IMR-90 (cell line): ENCODE measurements around the gene TSTD1. TPM values are rescaled to one million over a fixed set of nuclear protein-coding genes. Genes with fewer than 3 reads are reported as not detected.
A peak's percentile ranks its signal among the peaks of the same experiment; 100 is the strongest.

Experiments used
- ATAC-seq: fragments of 200-7000 bp; cut with Tn5 transposase; 2 replicates; pipeline ENCODE4 v1.9.1; 2020; ENCODE audit warnings: low read depth, mild to moderate bottlenecking, moderate library complexity
- BruUV-seq: library from RNA; stranded (reverse); fragments of 400-500 nt; replicated peaks from 2 replicates; lab custom pipeline; 2021; lab: Mats Ljungman, UMichigan
- CTCF ChIA-PET: fragments of 300-600 bp; formaldehyde crosslinking; extraction: SDS; loops from one replicate; lab custom pipeline; 2021; ENCODE audit warnings: antibody characterized with exemption; lab: Yijun Ruan, JAX
- POLR2A ChIA-PET: fragments of 300-600 bp; sonication (Branson Sonifier 250); formaldehyde crosslinking; loops from one replicate; lab custom pipeline; 2022; ENCODE audit warnings: antibody characterized with exemption; ENCODE audit not compliant: unreplicated experiment; lab: Charles Lee
- DNase-seq: peaks from one replicate; pipeline ENCODE4 v3.0.0; 2013
- H2AFZ ChIP-seq: replicated peaks from 2 replicates; pipeline ENCODE3; 2013; ENCODE audit warnings: low read length, mild to moderate bottlenecking; ENCODE audit not compliant: poor library complexity
- H2AK5ac ChIP-seq: 2 replicates; pipeline ENCODE4 v1.6.1; 2013; ENCODE audit warnings: low read depth, low read length, inconsistent platforms
- H2AK9ac ChIP-seq: replicated peaks from 2 replicates; pipeline ENCODE3; 2013; ENCODE audit warnings: mild to moderate bottlenecking, low read depth, low read length, moderate library complexity; ENCODE audit not compliant: poor library complexity
- H2BK120ac ChIP-seq: 2 replicates; pipeline ENCODE4 v1.6.1; 2013; ENCODE audit warnings: low read depth, low read length, inconsistent platforms
- H2BK15ac ChIP-seq: 3 replicates; pipeline ENCODE4 v1.6.1; 2013; ENCODE audit warnings: low read depth, low read length, inconsistent platforms
- H2BK20ac ChIP-seq: 2 replicates; pipeline ENCODE4 v1.6.1; 2013; ENCODE audit warnings: low read depth, mild to moderate bottlenecking, inconsistent platforms, low read length, moderate library complexity
- H2BK5ac ChIP-seq: 2 replicates; pipeline ENCODE4 v1.6.1; 2013; ENCODE audit warnings: mild to moderate bottlenecking, low read depth, low read length, inconsistent platforms; ENCODE audit not compliant: poor library complexity, severe bottlenecking
- H3K14ac ChIP-seq: replicated peaks from 2 replicates; pipeline ENCODE4 v1.6.1; 2013; ENCODE audit warnings: low read depth, low read length, inconsistent platforms
- H3K18ac ChIP-seq: 2 replicates; pipeline ENCODE4 v1.6.1; 2013; ENCODE audit warnings: low read depth, low read length, control low read depth
- H3K23ac ChIP-seq: 2 replicates; pipeline ENCODE4 v1.6.1; 2013; ENCODE audit warnings: low read depth, low read length, inconsistent platforms
- H3K27ac ChIP-seq: 2 replicates; pipeline ENCODE4 v1.5.1; 2013; ENCODE audit warnings: mild to moderate bottlenecking, control low read depth, low read length; ENCODE audit not compliant: insufficient read depth
- H3K27me3 ChIP-seq: 2 replicates; pipeline ENCODE4 v1.6.1; 2013; ENCODE audit warnings: low read length; ENCODE audit not compliant: control insufficient read depth, insufficient read depth
- H3K36me3 ChIP-seq: 2 replicates; pipeline ENCODE4 v1.6.1; 2013; ENCODE audit warnings: low read length, mixed read lengths; ENCODE audit not compliant: control insufficient read depth, insufficient read depth
- H3K4ac ChIP-seq: 2 replicates; pipeline ENCODE4 v1.6.1; 2013; ENCODE audit warnings: low read depth, low read length, inconsistent platforms
- H3K4me1 ChIP-seq: 2 replicates; pipeline ENCODE4 v1.6.1; 2013; ENCODE audit warnings: low read length, mixed read lengths; ENCODE audit not compliant: control insufficient read depth, insufficient read depth
- H3K4me2 ChIP-seq: 2 replicates; pipeline ENCODE4 v1.6.1; 2013; ENCODE audit warnings: low read depth, mild to moderate bottlenecking, control low read depth, low read length, moderate library complexity
- H3K4me3 ChIP-seq: 2 replicates; pipeline ENCODE4 v1.5.1; 2013; ENCODE audit warnings: low read depth, mild to moderate bottlenecking, control low read depth, low read length, moderate library complexity; ENCODE audit not compliant: insufficient read depth
- H3K56ac ChIP-seq: 2 replicates; pipeline ENCODE4 v1.6.1; 2013; ENCODE audit warnings: low read length, inconsistent platforms; ENCODE audit not compliant: insufficient read depth; ENCODE audit errors: extremely low read depth
- H3K79me1 ChIP-seq, 2 experiments: 2 replicates each; pipeline ENCODE4 v1.6.1; 2013; ENCODE audit warnings: low read length in 2 of 2, inconsistent platforms in 1 of 2, low read depth in 1 of 2
- H3K9ac ChIP-seq: 2 replicates; pipeline ENCODE4 v1.6.1; 2013; ENCODE audit warnings: low read depth, low read length, control low read depth
- H3K9me1 ChIP-seq: 2 replicates; pipeline ENCODE4 v1.6.1; 2013; ENCODE audit warnings: low read length, inconsistent platforms; ENCODE audit not compliant: insufficient read depth
- H3K9me3 ChIP-seq: 2 replicates; pipeline ENCODE4 v1.6.1; 2013; ENCODE audit warnings: low read length; ENCODE audit not compliant: control insufficient read depth, insufficient read depth
- H4K20me1 ChIP-seq: 2 replicates; pipeline ENCODE4 v1.6.1; 2013; ENCODE audit warnings: low read length, inconsistent platforms; ENCODE audit not compliant: insufficient read depth
- H4K5ac ChIP-seq: 2 replicates; pipeline ENCODE4 v1.6.1; 2013; ENCODE audit warnings: mild to moderate bottlenecking, low read depth, low read length, control low read depth
- H4K8ac ChIP-seq, 2 experiments: 2 replicates each; pipeline ENCODE4 v1.6.1; 2013; ENCODE audit warnings: low read depth in 2 of 2, low read length in 2 of 2, control low read depth in 1 of 2, inconsistent platforms in 1 of 2
- H4K91ac ChIP-seq: 2 replicates; pipeline ENCODE4 v1.6.1; 2013; ENCODE audit warnings: low read depth, low read length, inconsistent platforms; ENCODE audit not compliant: insufficient read depth
- BHLHE40 ChIP-seq: fragments of 150-350 bp; IDR thresholded peaks from 2 replicates; pipeline ENCODE4 v1.6.1; 2016; ENCODE audit warnings: mild to moderate bottlenecking, low read depth, low read length
- CEBPB ChIP-seq: IDR thresholded peaks from 2 replicates; pipeline ENCODE4 v1.6.1; 2012; ENCODE audit warnings: low read depth, low read length, improper control_type of control experiment
- FOS ChIP-seq: fragments of 150-350 bp; IDR thresholded peaks from 2 replicates; pipeline ENCODE4 v1.6.1; 2016; ENCODE audit warnings: low read depth, low read length
- MAZ ChIP-seq: IDR thresholded peaks from 2 replicates; pipeline ENCODE4 v1.6.1; 2012; ENCODE audit warnings: low read depth, mild to moderate bottlenecking, low read length, improper control_type of control experiment, moderate library complexity, borderline replicate concordance
- RAD21 ChIP-seq: IDR thresholded peaks from 2 replicates; pipeline ENCODE4 v1.6.1; 2012; ENCODE audit warnings: low read length, improper control_type of control experiment
- SMC3 ChIP-seq: fragments of 150-350 bp; IDR thresholded peaks from 2 replicates; pipeline ENCODE4 v1.6.1; 2016; ENCODE audit warnings: low read depth, mild to moderate bottlenecking, antibody characterized with exemption, low read length, moderate library complexity
- WGBS, 2 experiments: methylation state at CpG; one replicate each; pipeline versions ENCODE4 v1.1.5 to v1.1.7; 2013; ENCODE audit warnings: missing lambda C conversion rate in 2 of 2; ENCODE audit not compliant: insufficient read length in 1 of 2; ENCODE audit errors: extremely low coverage in 2 of 2; 5-methylcytosine and 5-hydroxymethylcytosine counted together
- dilution Hi-C: fragments of 300-500 bp; cut with HindIII; formaldehyde crosslinking; loops from one replicate; pipeline ENCODE4 v1.14.3; 2018; ENCODE audit warnings: low sequenced_read_pairs; ENCODE audit not compliant: unreplicated experiment
- in situ Hi-C: fragments of 300-500 bp; cut with MboI; formaldehyde crosslinking; loops from 3 replicates; pipeline ENCODE4 v1.14.3; 2019; ENCODE audit warnings: low sequenced_read_pairs, inconsistent platforms, mixed read lengths
- intact Hi-C: fragments of 100-400 bp; cut with micrococcal nuclease; formaldehyde crosslinking; loops from 2 replicates; pipeline ENCODE4 v1.10.0; 2022
- polyA plus RNA-seq, 3 experiments: library from polyadenylated mRNA; depleted of rRNA; stranded (reverse); fragments of >200 nt; gene quantifications; 2 replicates each; pipeline ENCODE4 v1.2.3, GENCODE V29; 2012; ENCODE audit warnings: low replicate concordance in 1 of 3
- total RNA-seq: library from RNA; depleted of rRNA; stranded (reverse); fragments of >200 nt; gene quantifications from 2 replicates; pipeline ENCODE4 v1.2.3, GENCODE V29; 2012

The TSTD1 gene
- total and polyA plus RNA-seq, 2 of the 4 experiments (the other 2 are of a cell fraction) = 0.21 TPM; not detected in 1

DNA sequence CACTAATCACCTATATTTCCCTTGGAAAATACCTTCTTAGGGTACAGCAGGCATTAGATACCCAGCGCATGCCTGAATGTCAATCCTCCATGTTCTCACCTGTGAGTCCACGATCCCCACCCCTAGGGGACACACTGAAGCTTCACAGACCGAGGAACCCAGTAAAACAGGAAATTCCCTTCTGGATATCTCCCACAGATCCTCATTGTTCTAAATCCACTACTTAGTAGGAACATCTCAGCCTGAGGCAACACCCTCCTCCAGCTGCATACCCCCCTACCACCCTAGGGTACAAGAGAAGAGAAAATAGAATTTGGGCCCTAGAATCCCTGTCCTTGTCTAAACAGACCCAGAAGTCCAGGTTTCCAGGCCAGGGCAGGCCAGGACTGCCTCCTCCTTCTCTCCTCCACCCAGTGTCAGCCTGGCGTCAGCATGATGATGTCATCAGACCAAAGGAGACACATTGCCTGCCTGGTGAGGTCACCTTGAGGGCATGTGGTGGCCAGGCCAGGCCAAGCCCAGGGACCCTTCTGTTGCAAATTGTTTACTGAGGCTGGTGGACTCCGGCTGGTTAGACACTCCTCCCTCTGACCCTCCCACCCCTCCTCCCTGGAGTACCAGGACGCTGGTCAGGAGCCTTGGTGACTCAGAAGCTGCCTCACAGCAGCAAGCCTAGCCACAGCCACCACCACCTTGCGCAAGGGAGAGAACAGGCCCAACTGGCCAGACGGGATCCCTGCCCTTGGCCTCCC, 44.4 kb upstream of the TSTD1 start:
- no peaks in the 10 kb centered on the region for H3K9me3 ChIP-seq
- CTCF ChIA-PET = interaction anchor here (1.1 kb wide), 1 partner anchor 14 kb away, joined by 4 read pairs; no protein-coding TSS in a partner anchor
- dilution Hi-C loops = no loop called here
- 47% methylated on average over 3 of the region's 8 CpGs; no CpG with 5 or more reads in 1 of the 2 experiments for WGBS, 2 experiments
- BruUV-seq = no TSS peak
- DNase-seq = peak; percentile 92
- no peaks in the 10 kb centered on the region for H3K27me3 ChIP-seq
- peak; percentile 89 for ATAC-seq
- H3K79me1 ChIP-seq = no peaks in the 10 kb centered on the region
- peak overlapping the region; percentile 82; the same call in 1 of the 2 replicates for H2BK120ac ChIP-seq
- no peaks in the 10 kb centered on the region for H3K36me3 ChIP-seq
- H3K4ac ChIP-seq = peak overlapping the region; percentile 71
- peak overlapping the region; percentile 21; the same call in 1 of the 2 replicates for H3K18ac ChIP-seq
- peak overlapping the region; percentile 65; the same call in 1 of the 2 replicates for H3K14ac ChIP-seq
- H3K4me1 ChIP-seq = peaks cover 28% of the 10 kb centered on the region
- no peaks in the 10 kb centered on the region for H4K20me1 ChIP-seq
- peak overlapping the region; percentile 24; the same call in 1 of the 2 replicates for H3K27ac ChIP-seq
- peak overlapping the region; percentile 55 to 78 for H4K8ac ChIP-seq
- H3K9me1 ChIP-seq = peaks cover 22% of the 10 kb centered on the region
- POLR2A ChIA-PET = no interaction called here
- in situ Hi-C loops = no loop called here
- H3K23ac ChIP-seq = no peak overlapping the region
- peak overlapping the region; percentile 62; the same call in 1 of the 2 replicates for H2AK5ac ChIP-seq
- no peak overlapping the region for H3K4me3 ChIP-seq
- peak overlapping the region; percentile 28; the same call in 1 of the 2 replicates for H4K5ac ChIP-seq
- no peak overlapping the region for H3K56ac ChIP-seq
- intact Hi-C loops = loop anchor here (5.0 kb wide), 1 partner anchor 36 kb away; the partner anchor contains the start of gene USF1
- peak overlapping the region; percentile 8; the same call in 2 of the 3 replicates for H2BK15ac ChIP-seq
- peak overlapping the region; percentile 57 for H2AK9ac ChIP-seq
- no peak overlapping the region for H3K9ac ChIP-seq
- no peak overlapping the region for H3K4me2 ChIP-seq
- H2AFZ ChIP-seq = peak overlapping the region; percentile 92
- peak overlapping the region; percentile 58; the same call in 1 of the 2 replicates for H2BK20ac ChIP-seq
- H4K91ac ChIP-seq = peak overlapping the region; percentile 69
- peak; percentile 89 for TF ChIP-seq MAZ
- peak; percentile 10; the same call in 1 of the 2 replicates for TF ChIP-seq SMC3
- TF ChIP-seq BHLHE40 = peak; percentile 70
- TF ChIP-seq RAD21 = no peak
- TF ChIP-seq FOS = peak; percentile 81
- TF ChIP-seq CEBPB = peak; percentile 99
- H2BK5ac ChIP-seq = peak overlapping the region; percentile 81
